ENCODE data around the gene PEX3.

- TF ChIP-seq ZNF687 (IDR thresholded peaks at IDR 0.05) (no peak), POLR2A (IDR thresholded peaks at IDR 0.05; ENCODE audit: low read depth, low read length) (no peak), CTCF (IDR thresholded peaks at IDR 0.05 in 2 of 3, conservative IDR thresholded peaks at IDR 0.05 in 1 of 3; ENCODE audit: control insufficient read depth in 2 of 3, extremely low read depth in 1 of 3, insufficient read depth in 1 of 3, low read depth in 3 of 3, low read length in 3 of 3) (no peak), MYC (IDR thresholded peaks at IDR 0.05; ENCODE audit: insufficient read depth, insufficient read length, insufficient replicate concordance, low read length, severe bottlenecking) (no peak), RBBP5 (conservative IDR thresholded peaks at IDR 0.05) (no peak)
Measured at GRCh38 chr6:143485967-143486366, 35.4 kb downstream of the PEX3 start.
